ENCODE data around the gene COL23A1.

DNA sequence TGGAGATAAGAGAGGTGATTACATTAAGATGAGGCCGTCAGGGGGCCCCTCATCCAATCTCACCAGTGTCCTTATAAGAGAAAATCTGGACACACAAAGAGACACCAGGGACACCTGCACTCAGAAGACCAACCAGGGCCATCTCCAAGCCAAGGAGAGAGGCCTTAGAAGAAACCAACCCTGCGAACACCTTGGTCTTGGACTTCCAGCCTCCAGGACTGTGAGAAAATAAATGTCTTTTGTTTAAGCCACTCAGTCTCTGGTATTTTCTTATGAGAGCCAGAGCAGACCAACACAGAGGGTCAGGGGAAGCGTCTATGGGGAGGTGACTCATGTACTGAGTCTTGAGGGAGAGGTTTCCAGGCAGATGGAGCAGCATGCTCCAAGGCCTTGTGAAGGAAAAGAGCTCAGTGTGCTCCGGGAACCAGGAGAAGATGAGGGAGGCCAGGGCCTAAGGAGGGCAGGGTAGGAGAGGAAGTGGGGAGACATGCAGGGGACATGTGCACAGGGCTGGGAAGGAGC is 363.0 kb downstream of the COL23A1 start:
- TF ChIP-seq, protein P1, sequence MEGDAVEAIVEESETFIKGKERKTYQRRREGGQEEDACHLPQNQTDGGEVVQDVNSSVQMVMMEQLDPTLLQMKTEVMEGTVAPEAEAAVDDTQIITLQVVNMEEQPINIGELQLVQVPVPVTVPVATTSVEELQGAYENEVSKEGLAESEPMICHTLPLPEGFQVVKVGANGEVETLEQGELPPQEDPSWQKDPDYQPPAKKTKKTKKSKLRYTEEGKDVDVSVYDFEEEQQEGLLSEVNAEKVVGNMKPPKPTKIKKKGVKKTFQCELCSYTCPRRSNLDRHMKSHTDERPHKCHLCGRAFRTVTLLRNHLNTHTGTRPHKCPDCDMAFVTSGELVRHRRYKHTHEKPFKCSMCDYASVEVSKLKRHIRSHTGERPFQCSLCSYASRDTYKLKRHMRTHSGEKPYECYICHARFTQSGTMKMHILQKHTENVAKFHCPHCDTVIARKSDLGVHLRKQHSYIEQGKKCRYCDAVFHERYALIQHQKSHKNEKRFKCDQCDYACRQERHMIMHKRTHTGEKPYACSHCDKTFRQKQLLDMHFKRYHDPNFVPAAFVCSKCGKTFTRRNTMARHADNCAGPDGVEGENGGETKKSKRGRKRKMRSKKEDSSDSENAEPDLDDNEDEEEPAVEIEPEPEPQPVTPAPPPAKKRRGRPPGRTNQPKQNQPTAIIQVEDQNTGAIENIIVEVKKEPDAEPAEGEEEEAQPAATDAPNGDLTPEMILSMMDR (IDR thresholded peaks at IDR 0.05) = no peak
- TF ChIP-seq POLR2A (IDR thresholded peaks at IDR 0.05) (no peak), EP300 (IDR thresholded peaks at IDR 0.05) (no peak), POLR2AphosphoS5 (IDR thresholded peaks at IDR 0.05) (no peak)

Measured in gastroesophageal sphincter (tissue), 3 donors.